8988T (cell line): ENCODE data around the gene UBE2L6.

Experiments used
- DNase-seq: peaks from one replicate; pipeline ENCODE4 v3.0.0; 2011

The UBE2L6 gene

DNA sequence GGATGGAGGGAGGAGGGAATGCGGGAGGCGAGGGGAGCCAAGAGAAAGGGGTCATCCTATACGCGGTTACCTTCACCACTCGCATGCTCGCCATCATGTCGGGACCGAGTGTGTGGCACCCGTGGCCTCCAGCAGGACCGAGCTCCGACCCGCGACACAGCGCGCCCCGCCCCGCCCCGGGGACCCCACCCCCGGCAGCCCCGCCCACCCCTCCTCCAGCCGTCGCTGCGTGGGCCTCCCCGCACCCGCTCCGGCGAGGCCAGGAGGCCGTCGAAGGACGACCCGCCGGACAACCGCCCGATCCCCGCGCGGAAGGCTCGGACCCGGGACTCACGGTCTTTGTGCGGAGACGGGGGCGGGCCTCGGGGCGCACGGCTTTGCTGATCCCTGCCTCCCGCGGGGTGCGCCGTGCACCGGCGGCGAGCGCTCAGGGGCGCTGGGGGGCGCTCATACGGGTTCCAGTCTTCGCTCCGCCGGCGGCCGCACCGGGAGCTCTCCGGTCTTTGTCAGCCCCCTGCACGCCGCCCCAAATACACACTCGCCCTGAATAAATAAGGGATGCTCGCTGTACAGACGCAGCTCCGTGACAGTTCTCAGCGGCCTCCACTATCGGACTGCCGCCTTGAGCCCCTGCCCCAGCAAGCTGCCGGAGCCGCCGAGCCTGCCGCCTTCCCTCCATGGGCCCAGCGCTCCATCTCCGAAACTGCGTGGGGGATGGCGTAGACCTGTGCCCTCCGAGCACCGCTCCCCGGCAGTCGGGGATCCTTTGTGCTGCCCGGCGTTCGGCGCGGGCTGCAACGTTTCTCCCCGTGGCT is at the start of gene UBE2L6:
Gene UBE2L6 (minus strand): TSS at position 158 of the 815 bp plus-strand sequence. CDS start 61 bp downstream, at position 97.
- peak; percentile 89 for DNase-seq

DNA sequence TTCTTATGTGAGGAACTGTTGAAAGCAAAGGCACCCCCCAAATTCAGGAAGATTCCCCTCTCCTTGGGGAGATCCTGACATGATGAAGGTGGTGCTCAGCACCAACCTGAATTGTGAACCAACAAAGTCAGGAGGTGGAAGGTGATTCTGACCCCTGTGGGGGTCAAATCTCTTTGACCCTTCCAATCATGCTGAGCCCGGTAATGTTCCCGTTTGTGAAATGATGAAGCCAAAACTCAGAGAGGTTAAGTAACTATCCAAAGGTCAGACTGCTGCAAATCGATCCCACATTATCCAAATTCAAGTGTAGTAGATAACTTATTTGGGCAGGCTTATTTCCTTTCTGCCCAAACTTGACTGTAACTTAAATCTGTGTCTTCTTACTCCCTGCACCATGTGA is 49.1 kb upstream of the UBE2L6 start:
- DNase-seq = no peak

DNA sequence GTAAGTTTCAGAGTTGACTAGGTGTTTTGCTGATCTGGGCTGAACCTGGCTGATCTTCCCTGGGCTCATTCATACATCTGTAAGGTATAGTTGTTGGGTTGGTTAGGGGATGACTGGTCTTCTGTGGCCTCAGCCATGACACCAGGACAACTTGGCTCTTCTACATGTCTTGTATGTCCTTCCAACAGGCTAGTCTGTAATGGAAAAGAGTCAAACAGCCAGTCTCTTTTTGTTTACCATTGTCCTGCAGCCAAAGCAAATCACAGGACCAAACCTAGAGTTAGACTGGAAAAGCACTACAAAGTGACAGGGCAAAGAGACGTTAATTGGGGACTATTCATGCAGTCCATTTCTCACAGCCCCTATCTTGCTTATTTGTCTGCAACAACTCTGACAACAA is 47.8 kb upstream of the UBE2L6 start:
- DNase-seq = no peak

DNA sequence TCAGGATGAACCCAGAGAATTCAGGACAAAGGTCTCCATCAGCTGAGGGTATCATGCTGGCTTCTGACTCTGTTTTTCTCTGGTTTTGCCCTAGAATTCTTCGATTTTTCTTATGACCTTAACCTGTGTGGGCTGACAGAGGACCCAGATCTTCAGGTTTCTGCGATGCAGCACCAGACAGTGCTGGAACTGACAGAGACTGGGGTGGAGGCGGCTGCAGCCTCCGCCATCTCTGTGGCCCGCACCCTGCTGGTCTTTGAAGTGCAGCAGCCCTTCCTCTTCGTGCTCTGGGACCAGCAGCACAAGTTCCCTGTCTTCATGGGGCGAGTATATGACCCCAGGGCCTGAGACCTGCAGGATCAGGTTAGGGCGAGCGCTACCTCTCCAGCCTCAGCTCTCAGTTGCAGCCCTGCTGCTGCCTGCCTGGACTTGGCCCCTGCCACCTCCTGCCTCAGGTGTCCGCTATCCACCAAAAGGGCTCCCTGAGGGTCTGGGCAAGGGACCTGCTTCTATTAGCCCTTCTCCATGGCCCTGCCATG is 46.8 kb upstream of the UBE2L6 start:
- no peak for DNase-seq

GRCh38 chr11:57610170-57610569 is 42.7 kb upstream of the UBE2L6 start:
- DNase-seq = no peak

DNA sequence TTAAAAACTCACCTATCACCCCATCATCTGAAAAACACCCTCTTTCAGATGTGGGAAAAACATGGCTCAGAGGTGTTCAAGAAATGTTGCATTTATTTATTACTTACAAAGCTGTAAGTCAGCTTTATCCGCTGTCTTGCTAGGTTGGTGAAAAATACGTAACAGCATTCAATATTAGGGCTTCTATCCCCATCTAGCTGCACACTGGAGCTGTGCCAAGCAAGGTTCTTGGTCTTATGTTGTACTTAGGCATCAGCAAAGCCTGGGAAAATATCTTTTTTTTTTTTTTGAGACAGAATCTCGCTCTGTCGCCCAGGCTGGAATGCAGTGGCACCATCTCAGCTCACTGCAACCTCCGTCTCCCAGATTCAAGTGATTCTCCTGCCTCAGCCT is 37.6 kb upstream of the UBE2L6 start:
- DNase-seq = no peak

- DNase-seq = no peak
Observed at GRCh38 chr11:57604296-57605027, 37.0 kb upstream of the UBE2L6 start.

GRCh38 chr11:57601297-57601696 is 33.8 kb upstream of the UBE2L6 start:
- DNase-seq = no peak

- DNase-seq = no peak
Observed at GRCh38 chr11:57599381-57599780, 31.9 kb upstream of the UBE2L6 start.

DNA sequence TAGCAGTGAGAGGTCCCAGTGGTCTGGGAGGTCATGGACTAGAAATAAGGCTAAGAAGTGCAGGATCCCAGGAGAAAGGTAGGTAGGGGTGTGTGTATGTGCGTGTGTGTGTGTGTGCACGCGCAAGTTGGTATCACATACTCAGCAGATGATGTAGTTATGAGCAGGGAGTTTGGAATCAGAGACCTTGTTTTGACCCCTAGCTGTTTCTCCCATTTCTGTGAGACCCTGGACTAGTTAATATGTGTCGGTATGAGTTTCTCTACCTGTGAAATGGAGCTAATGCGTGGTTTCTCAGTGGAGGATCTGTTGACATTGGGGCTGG is 31.3 kb upstream of the UBE2L6 start:
- no peak for DNase-seq

GRCh38 chr11:57597916-57598830 is 30.7 kb upstream of the UBE2L6 start:
- DNase-seq = no peak

GRCh38 chr11:57597461-57597915 is 30.0 kb upstream of the UBE2L6 start, which contains the start of gene SERPING1:
Gene SERPING1, plus strand, starts transcription at chr11:57597685. Its CDS starts 586 bp downstream, at chr11:57598271.
- DNase-seq = no peak

DNA sequence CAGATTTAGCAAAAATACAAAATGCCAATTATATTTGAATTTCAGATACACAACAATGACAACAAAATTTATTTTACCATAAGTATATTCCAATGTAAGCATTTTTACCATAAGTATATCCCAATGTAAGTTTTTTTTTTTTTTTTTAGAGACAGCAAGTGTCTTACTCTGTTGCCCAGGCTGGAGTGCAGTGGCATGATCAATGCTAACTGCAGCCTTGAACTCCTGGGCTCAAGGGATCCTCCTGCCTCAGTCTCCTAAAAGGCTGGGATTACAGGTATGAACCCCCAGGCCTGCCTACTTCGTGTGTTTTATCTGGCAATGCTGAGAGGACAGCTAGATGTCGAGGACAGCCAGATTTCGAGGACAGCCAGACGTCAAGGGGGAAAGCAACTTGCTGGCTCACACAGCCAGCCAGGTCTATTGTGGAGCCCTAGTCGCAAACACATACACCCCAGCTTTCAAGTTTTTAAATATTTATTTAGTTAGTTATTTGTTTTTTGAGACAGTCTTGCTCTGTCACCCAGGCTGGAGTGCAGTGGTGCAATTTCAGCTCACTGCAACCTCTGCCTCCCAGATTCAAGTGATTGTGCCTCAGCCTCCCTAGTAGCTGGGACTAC is 28.9 kb upstream of the UBE2L6 start:
- no peak for DNase-seq

- DNase-seq = no peak
Observed at GRCh38 chr11:57588046-57588710, 20.7 kb upstream of the UBE2L6 start.

DNA sequence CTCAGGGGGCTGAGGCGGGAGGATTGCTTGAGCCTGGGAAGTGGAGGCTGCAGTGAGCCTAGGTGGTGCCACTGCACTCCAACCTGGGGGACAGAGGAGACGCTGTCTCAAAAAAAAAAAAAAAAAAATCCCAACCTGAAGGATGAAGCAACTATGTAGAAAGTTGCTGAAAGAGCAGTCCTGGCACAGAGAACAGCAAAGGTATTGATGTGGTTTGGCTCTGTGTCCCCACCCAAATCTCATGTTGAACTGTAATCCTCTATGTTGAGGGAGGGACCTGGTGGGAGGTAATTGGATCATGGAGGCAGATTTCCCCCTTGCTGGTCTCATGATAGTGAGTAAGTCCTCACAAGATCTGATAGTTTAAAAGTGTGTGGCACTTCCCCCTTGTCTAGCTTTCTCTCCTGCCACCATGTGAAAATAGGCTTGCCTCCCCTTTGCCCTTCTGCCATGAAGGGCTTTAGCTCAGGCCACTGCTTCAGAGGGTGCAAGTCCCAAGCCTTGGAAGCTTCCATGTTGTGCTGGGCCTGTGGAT is 19.3 kb upstream of the UBE2L6 start:
- no peak for DNase-seq

- no peak for DNase-seq
Observed at GRCh38 chr11:57585301-57585700, 17.8 kb upstream of the UBE2L6 start.

DNA sequence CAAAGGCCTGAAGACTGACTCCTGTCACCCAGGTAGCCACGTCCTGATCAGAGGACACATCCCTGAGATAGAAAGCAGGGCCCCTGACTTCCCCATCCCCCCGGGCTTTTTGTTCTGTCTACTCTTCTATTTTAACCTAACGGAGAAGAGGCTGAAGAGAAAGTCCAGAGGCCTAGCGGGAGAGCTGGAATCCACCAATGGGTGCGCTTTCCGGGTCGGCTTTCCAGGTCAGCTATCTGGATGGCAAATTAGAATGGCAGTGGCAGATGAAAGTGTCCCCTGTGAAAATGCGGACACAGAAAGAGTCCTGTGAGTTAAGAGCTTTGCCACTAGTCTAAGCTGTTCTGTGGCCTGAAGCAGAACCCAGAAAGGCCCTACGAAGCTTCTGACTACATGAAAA is 16.9 kb upstream of the UBE2L6 start:
- DNase-seq = no peak

DNA sequence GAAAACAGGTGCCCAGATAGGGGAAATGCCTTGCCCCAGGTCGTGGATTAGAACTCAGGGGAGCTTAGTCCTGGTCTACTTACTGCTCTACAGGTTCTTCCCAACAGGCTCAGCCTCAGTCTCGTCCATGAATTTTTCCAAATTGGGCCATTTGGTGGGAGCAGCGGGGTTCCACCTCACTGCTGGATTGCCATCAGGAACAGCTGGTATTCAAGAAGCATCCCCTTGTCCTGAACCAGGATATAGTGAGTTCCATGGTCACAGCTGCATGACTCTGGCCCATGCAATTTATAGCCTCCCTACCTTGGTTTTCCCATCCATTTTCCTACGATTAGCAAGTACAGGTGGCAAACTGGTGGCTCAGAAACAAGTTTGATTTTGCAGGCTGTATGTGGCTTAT is 6.6 kb upstream of the UBE2L6 start:
- DNase-seq = no peak

GRCh38 chr11:57571606-57572005 is 4.1 kb upstream of the UBE2L6 start:
- DNase-seq = no peak

DNA sequence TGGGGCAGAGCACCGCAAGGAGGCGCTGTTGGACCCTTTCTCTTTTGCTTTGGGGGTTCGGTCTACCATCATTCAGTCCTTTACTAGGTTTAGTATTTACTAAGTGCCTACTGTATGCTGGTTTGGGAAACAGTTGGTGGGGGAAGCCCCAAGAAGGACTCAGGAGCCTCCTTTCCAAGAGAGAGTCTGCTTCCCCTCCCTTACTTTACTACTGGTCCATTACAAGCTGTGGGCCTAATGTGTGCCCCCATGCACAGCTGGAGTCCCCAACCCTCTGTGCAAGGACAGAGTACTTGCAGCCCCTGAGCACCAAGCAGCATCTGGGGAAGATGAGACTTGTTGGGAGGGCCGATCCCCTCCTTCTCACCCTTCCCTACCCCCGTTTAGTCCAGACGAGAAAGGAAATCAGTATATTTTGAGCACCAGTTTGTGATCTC is 876 bp upstream of the UBE2L6 start:
- DNase-seq = no peak

- DNase-seq = no peak
Observed at GRCh38 chr11:57566905-57567514, 462 bp downstream of the UBE2L6 start.
